Body of pancreas (tissue), 4 donors: ENCODE results near the gene CCDC179.

ENCODE experiments used
- POLR2A ChIP-seq, 3 donors: fragments of 450-650 bp; IDR thresholded peaks; one replicate each; pipeline ENCODE4 v1.6.1; 2016; ENCODE audit warnings: antibody characterized with exemption in 3 of 3, mild to moderate bottlenecking in 2 of 3
- TF ChIP-seq, protein P1 (sequence below), 7 experiments: fragments of 450-650 bp in 4 of 7; fragments of 200-600 bp in 3 of 7; sonication (generic) in 3 of 7; IDR thresholded peaks; one replicate each; pipeline ENCODE4 v1.5.1; 2016 to 2019; ENCODE audit warnings: antibody characterized with exemption in 7 of 7

DNA sequence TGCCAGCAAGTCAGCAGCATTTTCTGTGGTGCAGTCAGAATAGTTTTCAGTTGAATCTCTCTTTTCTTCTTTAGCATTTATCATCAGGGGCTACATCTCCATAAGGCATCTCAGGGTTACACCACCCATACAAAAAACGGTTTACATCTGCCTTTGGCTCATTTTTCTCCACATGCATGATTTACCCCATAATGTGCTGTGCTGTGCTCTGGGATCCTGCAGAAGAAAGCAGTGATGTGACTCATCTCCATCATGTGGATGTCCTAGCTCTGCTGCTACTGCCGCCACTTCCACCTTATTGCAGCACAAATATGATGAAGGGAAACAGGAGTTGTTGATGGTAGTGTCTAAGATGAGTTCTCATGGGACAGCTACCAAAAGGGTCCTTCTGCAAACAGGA lies 30.0 kb upstream of the CCDC179 start:
- no peak for TF ChIP-seq POLR2A (IDR thresholded peaks at IDR 0.05)
- TF ChIP-seq, protein P1, sequence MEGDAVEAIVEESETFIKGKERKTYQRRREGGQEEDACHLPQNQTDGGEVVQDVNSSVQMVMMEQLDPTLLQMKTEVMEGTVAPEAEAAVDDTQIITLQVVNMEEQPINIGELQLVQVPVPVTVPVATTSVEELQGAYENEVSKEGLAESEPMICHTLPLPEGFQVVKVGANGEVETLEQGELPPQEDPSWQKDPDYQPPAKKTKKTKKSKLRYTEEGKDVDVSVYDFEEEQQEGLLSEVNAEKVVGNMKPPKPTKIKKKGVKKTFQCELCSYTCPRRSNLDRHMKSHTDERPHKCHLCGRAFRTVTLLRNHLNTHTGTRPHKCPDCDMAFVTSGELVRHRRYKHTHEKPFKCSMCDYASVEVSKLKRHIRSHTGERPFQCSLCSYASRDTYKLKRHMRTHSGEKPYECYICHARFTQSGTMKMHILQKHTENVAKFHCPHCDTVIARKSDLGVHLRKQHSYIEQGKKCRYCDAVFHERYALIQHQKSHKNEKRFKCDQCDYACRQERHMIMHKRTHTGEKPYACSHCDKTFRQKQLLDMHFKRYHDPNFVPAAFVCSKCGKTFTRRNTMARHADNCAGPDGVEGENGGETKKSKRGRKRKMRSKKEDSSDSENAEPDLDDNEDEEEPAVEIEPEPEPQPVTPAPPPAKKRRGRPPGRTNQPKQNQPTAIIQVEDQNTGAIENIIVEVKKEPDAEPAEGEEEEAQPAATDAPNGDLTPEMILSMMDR (IDR thresholded peaks at IDR 0.05) = no peak
